Calu3 (cell line): ENCODE results near the gene CTNNA2. TPM values are rescaled to one million over a fixed set of nuclear protein-coding genes. Genes with fewer than 3 reads are reported as not detected.

Experiments
- BruUV-seq: library from RNA; stranded (reverse); fragments of 400-500 nt; replicated peaks from 2 replicates; lab custom pipeline; 2021; lab: Mats Ljungman, UMichigan
- CTCF ChIA-PET: fragments of 300-600 bp; sonication (Branson Sonifier 250); formaldehyde crosslinking; loops from one replicate; lab custom pipeline; 2022; ENCODE audit warnings: antibody characterized with exemption; lab: Charles Lee
- DNase-seq: peaks from one replicate; pipeline ENCODE4 v3.0.0; 2022
- H3K27ac Mint-ChIP-seq: one replicate; pipeline ENCODE4 v1.8.0; 2022; ENCODE audit warnings: mixed read lengths; ENCODE audit not compliant: unreplicated experiment
- H3K27me3 Mint-ChIP-seq: one replicate; pipeline ENCODE4 v1.8.0; 2022; ENCODE audit warnings: mixed read lengths; ENCODE audit not compliant: unreplicated experiment
- H3K36me3 Mint-ChIP-seq: one replicate; pipeline ENCODE4 v1.8.0; 2022; ENCODE audit warnings: mild to moderate bottlenecking, moderate library complexity, mixed read lengths; ENCODE audit not compliant: insufficient read depth, unreplicated experiment
- H3K4me1 Mint-ChIP-seq: one replicate; pipeline ENCODE4 v1.8.0; 2022; ENCODE audit warnings: mild to moderate bottlenecking, low read depth, mixed read lengths; ENCODE audit not compliant: unreplicated experiment
- H3K4me3 Mint-ChIP-seq: one replicate; pipeline ENCODE4 v1.8.0; 2022; ENCODE audit warnings: mild to moderate bottlenecking, low read depth, moderate library complexity, mixed read lengths; ENCODE audit not compliant: unreplicated experiment
- H3K9me3 Mint-ChIP-seq: one replicate; pipeline ENCODE4 v1.8.0; 2022; ENCODE audit warnings: low read depth, mixed read lengths; ENCODE audit not compliant: unreplicated experiment
- intact Hi-C: fragments of 100-400 bp; cut with micrococcal nuclease; formaldehyde crosslinking; loops from one replicate; pipeline ENCODE4 v1.10.0; 2022; ENCODE audit not compliant: unreplicated experiment
- total RNA-seq: library from RNA; stranded (reverse); gene quantifications from 2 replicates; pipeline ENCODE4 v1.2.3, GENCODE V29; 2022
- TF ChIP-seq, protein P1 (sequence below): fragments of 200-600 bp; IDR thresholded peaks from one replicate; pipeline ENCODE4 v1.8.0; 2022; ENCODE audit warnings: antibody characterized with exemption; ENCODE audit not compliant: unreplicated experiment

CTNNA2 gene
- total RNA-seq, 1 experiment from 2014 or later = not detected

GRCh38 chr2:80573167-80573566 is 1060.3 kb downstream of the CTNNA2 start:
- TF ChIP-seq, protein P1, sequence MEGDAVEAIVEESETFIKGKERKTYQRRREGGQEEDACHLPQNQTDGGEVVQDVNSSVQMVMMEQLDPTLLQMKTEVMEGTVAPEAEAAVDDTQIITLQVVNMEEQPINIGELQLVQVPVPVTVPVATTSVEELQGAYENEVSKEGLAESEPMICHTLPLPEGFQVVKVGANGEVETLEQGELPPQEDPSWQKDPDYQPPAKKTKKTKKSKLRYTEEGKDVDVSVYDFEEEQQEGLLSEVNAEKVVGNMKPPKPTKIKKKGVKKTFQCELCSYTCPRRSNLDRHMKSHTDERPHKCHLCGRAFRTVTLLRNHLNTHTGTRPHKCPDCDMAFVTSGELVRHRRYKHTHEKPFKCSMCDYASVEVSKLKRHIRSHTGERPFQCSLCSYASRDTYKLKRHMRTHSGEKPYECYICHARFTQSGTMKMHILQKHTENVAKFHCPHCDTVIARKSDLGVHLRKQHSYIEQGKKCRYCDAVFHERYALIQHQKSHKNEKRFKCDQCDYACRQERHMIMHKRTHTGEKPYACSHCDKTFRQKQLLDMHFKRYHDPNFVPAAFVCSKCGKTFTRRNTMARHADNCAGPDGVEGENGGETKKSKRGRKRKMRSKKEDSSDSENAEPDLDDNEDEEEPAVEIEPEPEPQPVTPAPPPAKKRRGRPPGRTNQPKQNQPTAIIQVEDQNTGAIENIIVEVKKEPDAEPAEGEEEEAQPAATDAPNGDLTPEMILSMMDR = no peak
- intact Hi-C loops = no loop called here
- Mint-ChIP-seq H3K27me3 (no peaks in the 10 kb centered on the region), H3K9me3 (peaks cover 19% of the 10 kb centered on the region), H3K4me1 (no peaks in the 10 kb centered on the region), H3K36me3 (no peaks in the 10 kb centered on the region), H3K4me3 (no peak overlapping the region), H3K27ac (no peak overlapping the region)
- DNase-seq = no peak
- CTCF ChIA-PET = no interaction called here
- BruUV-seq = no TSS peak

DNA sequence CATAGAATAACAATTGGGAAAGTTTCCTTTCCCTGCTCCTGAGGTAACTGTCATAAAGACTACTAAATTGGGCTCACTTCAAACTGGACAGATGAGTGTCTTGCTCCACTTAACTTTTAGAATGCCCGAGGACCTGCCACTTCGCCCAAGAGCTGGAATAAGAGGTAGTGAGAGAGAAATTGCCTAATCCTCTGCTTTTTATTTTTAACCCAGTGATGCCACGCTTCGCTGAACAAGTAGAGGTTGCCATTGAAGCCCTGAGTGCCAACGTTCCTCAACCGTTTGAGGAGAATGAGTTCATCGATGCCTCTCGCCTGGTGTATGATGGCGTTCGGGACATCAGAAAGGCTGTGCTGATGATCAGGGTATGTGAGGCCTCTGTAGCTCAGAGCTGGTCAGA is 1061.1 kb downstream of the CTNNA2 start:
- CTCF ChIA-PET = no interaction called here
- no peak for DNase-seq
- intact Hi-C loops = no loop called here

DNA sequence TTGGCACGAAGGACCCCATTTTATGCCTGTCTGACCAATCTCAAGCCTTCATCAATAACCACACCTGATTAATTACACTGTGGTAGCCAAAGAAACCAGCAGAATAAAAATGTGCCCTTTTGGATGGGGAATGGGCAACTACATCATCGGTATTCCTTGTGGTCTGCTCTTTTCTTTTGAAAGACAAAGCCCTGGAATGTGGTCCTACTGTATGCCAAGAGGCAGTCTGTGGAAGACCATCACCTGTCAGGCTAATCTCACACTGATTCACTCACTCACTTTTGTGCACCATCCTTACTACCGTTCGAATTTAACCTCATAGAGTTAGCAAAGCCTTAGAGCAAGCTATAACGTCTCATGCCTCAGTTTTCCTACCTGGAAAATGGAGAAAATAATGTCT is 1066.9 kb downstream of the CTNNA2 start:
- CTCF ChIA-PET = no interaction called here
- Mint-ChIP-seq H3K27me3 (no peaks in the 10 kb centered on the region), H3K9me3 (peaks cover 13% of the 10 kb centered on the region), H3K36me3 (no peaks in the 10 kb centered on the region), H3K27ac (no peak overlapping the region), H3K4me3 (no peak overlapping the region), H3K4me1 (no peaks in the 10 kb centered on the region)
- DNase-seq = no peak
- intact Hi-C loops = no loop called here
- BruUV-seq = no TSS peak
- TF ChIP-seq, protein P1 = no peak

More for the DNA sequence above, 1061.1 kb downstream of the CTNNA2 start:
- Mint-ChIP-seq H3K4me1 (no peaks in the 10 kb centered on the region), H3K27me3 (no peaks in the 10 kb centered on the region), H3K27ac (no peak overlapping the region), H3K4me3 (no peak overlapping the region), H3K9me3 (peaks cover 15% of the 10 kb centered on the region), H3K36me3 (no peaks in the 10 kb centered on the region)
- TF ChIP-seq, protein P1 = no peak
- no TSS peak for BruUV-seq

DNA sequence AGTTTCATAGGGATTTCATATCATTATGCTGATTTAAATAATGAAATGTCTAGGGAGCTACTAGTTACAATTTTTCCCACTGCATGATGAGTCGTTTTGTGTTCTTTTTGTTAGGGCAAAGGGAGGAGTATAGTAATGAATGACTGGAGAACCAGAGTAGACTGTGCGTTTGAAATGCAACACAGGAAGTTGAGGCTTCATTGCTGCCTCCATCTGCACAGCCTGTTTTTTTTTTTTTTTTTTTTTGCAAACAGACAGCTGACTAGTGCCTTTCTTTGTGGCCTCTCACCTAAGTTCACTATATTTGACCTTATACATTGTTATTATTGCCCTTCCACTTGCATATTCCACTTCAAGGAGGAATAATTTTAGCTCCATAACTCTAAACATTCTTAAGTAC is 1078.4 kb downstream of the CTNNA2 start:
- Mint-ChIP-seq H3K27ac (no peak overlapping the region), H3K9me3 (peaks cover 9% of the 10 kb centered on the region), H3K4me3 (no peak overlapping the region), H3K4me1 (no peaks in the 10 kb centered on the region), H3K36me3 (no peaks in the 10 kb centered on the region), H3K27me3 (no peaks in the 10 kb centered on the region)
- DNase-seq = no peak
- TF ChIP-seq, protein P1 = no peak
- no TSS peak for BruUV-seq
- intact Hi-C loops = no loop called here
- CTCF ChIA-PET = no interaction called here
